SK-N-SH treated with all-trans-retinoic acid at 6 μM for 48 hours (cell line): ENCODE results near the gene BRINP3.

Source experiments
- CREB5 ChIP-seq: fragments of 250-450 bp; sonication (Bioruptor Pico); IDR thresholded peaks from 2 replicates; pipeline ENCODE4 v1.5.1; 2020; ENCODE audit warnings: low read depth, mild to moderate bottlenecking, moderate library complexity
- ISL1 ChIP-seq: fragments of 250-450 bp; sonication (Bioruptor Pico); IDR thresholded peaks from 2 replicates; pipeline ENCODE4 v2.1.2; 2022; ENCODE audit warnings: mild to moderate bottlenecking, moderate library complexity
- PATZ1 ChIP-seq: fragments of 250-450 bp; sonication (Bioruptor Pico); IDR thresholded peaks from 2 replicates; pipeline ENCODE4 v1.8.0; 2020; ENCODE audit warnings: mild to moderate bottlenecking, moderate library complexity, borderline replicate concordance
- TCF4 ChIP-seq: fragments of 250-450 bp; sonication (Bioruptor Pico); IDR thresholded peaks from 2 replicates; pipeline ENCODE4 v1.8.0; 2021; ENCODE audit warnings: mild to moderate bottlenecking, moderate library complexity, borderline replicate concordance
- TOX ChIP-seq: fragments of 250-450 bp; sonication (Bioruptor Pico); IDR thresholded peaks from 2 replicates; pipeline ENCODE4 v1.8.0; 2021; ENCODE audit warnings: mild to moderate bottlenecking, moderate library complexity, borderline replicate concordance
- ZC3H10 ChIP-seq: fragments of 250-450 bp; sonication (Bioruptor Pico); IDR thresholded peaks from 2 replicates; pipeline ENCODE4 v1.5.1; 2021; ENCODE audit warnings: mild to moderate bottlenecking, moderate library complexity
- ZFP30 ChIP-seq: fragments of 450-650 bp; formaldehyde crosslinking; IDR thresholded peaks from 2 replicates; pipeline ENCODE4 v1.5.0; 2022; ENCODE audit warnings: mild to moderate bottlenecking, moderate library complexity
- ZNF565 ChIP-seq: fragments of 450-650 bp; formaldehyde crosslinking; conservative IDR thresholded peaks from 2 replicates; pipeline ENCODE4 v1.5.0; 2020; ENCODE audit warnings: low read depth, mild to moderate bottlenecking, moderate library complexity
- ZNF8 ChIP-seq: fragments of 450-650 bp; formaldehyde crosslinking; IDR thresholded peaks from 2 replicates; pipeline ENCODE4 v1.5.0; 2020; ENCODE audit warnings: mild to moderate bottlenecking, moderate library complexity

GRCh38 chr1:190327271-190327670 is 150.4 kb downstream of the BRINP3 start:
- TF ChIP-seq ZFP30 (CRISPR knock-in tag) (no peak), CREB5 (CRISPR knock-in tag) (no peak), PATZ1 (CRISPR knock-in tag) (no peak), TOX (CRISPR knock-in tag) (no peak), TCF4 (CRISPR knock-in tag) (no peak), ZC3H10 (no peak), ISL1 (CRISPR knock-in tag) (no peak), ZNF8 (CRISPR knock-in tag) (no peak), ZNF565 (CRISPR knock-in tag) (no peak)
